GM12865 (cell line): ENCODE data around the gene CFAP52.
A peak's percentile ranks its signal among the peaks of the same experiment; 100 is the strongest.
"Not testable (repeated sequence)": the region's sequence is repeated elsewhere in the genome, so short reads cannot be mapped to it uniquely, and the experiment has no call there.

Experiments
- DNase-seq: peaks from one replicate; pipeline ENCODE4 v3.0.0; 2010; ENCODE audit warnings: low read depth
- H3K4me3 ChIP-seq: 2 replicates; pipeline ENCODE4 v1.5.1; 2011; ENCODE audit warnings: mild to moderate bottlenecking, low read depth, low read length, control low read depth
- TF ChIP-seq, protein P1 (sequence below): IDR thresholded peaks from 2 replicates; pipeline ENCODE4 v1.5.1; 2011; ENCODE audit warnings: low read length, control low read depth, low read depth, inconsistent platforms; ENCODE audit not compliant: insufficient read depth; ENCODE audit errors: missing control alignments

Gene CFAP52

DNA sequence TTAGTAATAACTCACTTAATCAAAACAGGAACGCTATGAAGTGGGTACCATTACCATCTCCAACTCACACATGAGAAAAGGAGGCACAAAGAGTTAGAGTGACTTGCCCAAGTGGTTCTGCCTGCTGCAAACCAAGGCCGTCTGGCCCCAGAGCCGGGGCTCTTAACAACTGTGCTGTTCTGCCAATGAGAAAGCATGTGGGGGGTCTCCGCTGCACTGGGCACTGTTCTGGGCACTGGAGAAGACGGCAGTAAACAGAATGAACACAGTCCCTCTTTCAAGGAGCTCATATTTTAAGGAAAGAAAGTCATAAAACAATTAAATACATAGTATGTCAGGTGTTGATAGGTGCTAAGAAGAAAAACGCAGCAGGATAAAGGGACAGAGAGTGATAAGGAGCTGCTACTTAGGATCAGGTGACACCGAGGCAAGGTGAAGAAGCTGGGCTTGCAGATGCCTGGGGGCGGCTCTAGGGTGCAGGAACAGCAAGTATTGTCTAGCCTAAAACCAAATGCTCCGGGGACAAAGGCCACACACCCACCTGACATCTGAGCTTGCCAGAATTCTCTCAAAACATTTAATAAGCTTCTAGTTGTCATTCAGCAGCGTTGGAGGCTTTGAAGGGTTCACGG is 7.4 kb upstream of the CFAP52 start:
- TF ChIP-seq, protein P1, sequence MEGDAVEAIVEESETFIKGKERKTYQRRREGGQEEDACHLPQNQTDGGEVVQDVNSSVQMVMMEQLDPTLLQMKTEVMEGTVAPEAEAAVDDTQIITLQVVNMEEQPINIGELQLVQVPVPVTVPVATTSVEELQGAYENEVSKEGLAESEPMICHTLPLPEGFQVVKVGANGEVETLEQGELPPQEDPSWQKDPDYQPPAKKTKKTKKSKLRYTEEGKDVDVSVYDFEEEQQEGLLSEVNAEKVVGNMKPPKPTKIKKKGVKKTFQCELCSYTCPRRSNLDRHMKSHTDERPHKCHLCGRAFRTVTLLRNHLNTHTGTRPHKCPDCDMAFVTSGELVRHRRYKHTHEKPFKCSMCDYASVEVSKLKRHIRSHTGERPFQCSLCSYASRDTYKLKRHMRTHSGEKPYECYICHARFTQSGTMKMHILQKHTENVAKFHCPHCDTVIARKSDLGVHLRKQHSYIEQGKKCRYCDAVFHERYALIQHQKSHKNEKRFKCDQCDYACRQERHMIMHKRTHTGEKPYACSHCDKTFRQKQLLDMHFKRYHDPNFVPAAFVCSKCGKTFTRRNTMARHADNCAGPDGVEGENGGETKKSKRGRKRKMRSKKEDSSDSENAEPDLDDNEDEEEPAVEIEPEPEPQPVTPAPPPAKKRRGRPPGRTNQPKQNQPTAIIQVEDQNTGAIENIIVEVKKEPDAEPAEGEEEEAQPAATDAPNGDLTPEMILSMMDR: no peak
- no peak overlapping the region for H3K4me3 ChIP-seq
- DNase-seq: no peak

DNA sequence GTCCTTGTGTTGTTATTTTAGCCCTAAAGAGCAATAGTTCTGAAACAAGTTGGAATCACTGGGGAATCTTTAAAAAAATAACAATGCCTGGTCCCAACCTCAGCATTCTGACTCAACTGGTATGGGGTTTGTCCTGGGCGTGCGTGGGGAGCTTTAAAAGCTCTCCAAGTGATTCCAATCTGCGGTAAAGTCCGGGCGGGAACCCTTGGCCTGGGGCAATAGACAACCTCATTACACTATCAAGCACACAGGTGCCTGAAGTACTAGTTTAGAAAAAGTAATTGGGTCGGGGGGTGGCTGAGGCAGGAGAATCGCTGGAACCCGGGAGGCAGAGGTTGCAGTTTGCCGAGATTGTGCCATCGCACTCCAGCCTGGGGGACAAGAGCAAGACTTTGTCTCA is 5.2 kb upstream of the CFAP52 start:
- H3K4me3 ChIP-seq: no peak overlapping the region
- TF ChIP-seq, protein P1: no peak
- DNase-seq: no peak

DNA sequence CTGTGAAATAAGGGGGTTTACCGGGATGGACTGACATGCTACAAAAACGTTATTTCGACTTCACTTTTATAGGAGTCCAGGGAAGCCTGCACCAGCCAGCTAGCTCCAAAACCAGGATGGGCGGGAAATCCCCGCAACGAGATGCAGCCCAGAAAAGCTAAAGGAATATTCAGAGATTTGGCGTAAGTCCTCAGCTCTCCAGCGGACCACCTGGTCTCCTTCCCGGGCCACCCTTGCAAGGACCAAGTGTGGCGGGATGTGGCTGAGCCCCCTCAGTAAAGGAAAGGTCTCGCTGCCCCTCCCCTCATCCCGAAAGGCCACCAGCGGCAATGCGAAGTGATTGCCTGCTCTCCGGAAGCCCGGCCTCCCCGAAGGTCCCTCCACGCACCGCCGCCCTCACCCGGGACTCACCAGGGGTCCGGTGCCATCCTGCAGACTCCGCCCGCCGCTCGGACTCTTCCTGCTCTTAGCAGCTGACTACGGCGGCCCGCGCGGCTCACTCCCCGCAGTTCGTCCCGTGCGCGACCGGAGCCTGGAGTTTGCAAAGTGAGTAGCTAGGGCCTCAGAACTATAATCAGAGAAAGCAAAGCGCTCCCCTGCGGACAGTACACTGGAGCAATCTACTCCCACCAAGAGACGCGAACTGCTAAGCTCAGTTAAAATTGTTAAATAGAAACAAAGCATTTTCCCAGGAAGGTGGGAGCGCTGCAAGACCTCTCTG is 901 bp upstream of the CFAP52 start, which contains the start of gene STX8:
TSS of gene STX8 (minus strand) at position 440 of the 721 bp plus-strand sequence. CDS start at position 428, 12 bp downstream.
- H3K4me3 ChIP-seq: peak within 1 kb of the TSS; percentile 81
- DNase-seq: peak; percentile 95
- TF ChIP-seq, protein P1: no peak

DNA sequence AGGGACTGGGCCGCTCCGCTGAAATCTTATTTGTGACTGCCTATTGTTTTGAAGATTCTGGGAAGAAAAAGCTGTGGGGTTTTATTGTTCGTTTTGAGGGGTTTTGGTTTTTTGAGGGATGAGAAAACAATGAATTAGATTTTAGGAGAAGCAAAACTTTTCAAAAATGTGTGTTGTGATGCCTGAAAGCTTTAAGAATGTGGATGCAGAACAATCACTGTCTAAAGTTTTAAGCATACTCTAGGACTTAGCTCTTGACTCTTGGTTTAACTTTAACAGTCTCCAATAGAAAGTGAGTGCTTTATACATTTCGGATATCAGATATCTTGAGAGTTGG is 899 bp downstream of the CFAP52 start:
- no peak overlapping the region for H3K4me3 ChIP-seq
- TF ChIP-seq, protein P1: no peak
- DNase-seq: no peak

DNA sequence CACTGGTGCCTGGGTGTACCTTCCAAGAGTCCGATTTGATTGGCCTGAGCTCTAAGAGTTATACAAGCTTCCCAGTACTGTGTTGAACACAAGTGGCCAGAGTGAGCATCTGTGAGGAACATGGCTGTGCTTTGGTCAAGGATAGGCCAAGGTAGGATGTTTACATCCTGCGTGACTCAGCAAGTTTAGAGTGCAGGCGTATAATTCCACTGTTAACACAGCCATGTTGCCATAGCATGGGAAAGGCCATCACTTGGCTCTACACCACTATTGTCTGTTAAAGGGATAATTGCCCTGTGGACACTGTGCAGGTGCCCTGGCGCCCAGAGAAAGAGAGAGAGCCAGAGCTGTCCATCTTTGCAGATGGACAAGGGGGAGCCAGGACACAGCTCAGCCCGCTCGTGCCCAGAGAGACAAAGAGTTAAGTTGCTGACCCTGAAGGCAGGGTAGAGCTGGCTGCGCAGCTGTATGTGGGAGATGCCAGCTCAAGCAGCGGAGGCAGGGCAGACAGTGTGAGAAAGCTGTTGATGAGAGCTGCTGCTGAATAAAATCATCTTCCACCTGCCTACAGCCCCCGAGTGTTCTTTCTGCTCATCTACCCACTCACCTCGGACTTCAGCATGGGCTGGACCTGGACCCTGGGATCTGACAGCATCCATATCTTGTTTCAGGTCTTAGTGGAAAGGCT is 11.7 kb downstream of the CFAP52 start:
- DNase-seq: no peak
- H3K4me3 ChIP-seq: no peak overlapping the region
- TF ChIP-seq, protein P1: no peak

DNA sequence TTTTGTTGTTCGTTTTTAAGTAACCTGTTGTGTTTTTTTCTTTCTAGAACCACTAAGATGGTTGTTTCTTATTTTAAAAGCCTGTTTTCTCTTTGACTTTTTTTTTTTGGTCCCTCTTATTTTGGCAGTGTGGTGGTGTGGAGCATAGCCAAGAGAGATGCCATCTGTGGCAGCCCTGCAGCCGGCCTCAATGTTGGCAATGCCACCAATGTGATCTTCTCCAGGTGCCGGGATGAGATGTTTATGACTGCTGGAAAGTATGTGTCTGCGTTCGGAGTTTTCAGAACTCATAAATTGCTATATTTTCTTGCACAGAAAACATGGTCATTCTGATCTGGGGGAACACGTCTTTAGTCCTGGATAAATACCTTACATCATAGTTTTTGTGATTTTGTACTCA is 17.6 kb downstream of the CFAP52 start:
- no peak overlapping the region for H3K4me3 ChIP-seq
- TF ChIP-seq, protein P1: no peak
- DNase-seq: no peak

DNA sequence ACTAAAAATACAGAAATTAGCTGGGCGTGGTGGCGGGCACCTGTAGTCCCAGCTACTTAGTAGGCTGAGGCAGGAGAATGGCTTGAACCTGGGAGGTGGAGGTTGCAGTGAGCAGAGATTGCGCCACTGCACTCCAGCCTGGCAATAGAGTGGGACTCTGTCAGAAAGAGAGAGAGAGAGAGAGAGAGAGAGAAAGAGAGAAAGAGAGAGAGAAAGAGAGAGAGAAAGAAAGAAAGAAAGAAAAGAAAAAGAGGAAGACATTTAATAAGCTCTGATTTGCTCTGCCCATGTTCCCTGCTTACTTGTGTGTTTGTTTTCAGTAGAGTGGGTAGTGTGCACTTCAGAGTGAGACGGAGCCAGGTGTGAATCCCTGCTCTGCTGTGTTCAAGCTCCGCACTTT is 21.2 kb downstream of the CFAP52 start:
- DNase-seq, H3K4me3 ChIP-seq: not testable (repeated sequence)
